Measurements from ENCODE around the gene LGALS4. TPM values are rescaled to one million over a fixed set of nuclear protein-coding genes. Genes with fewer than 3 reads are reported as not detected.

LGALS4 gene
- total and polyA plus RNA-seq, 5 donors from 2014 or later = 0.10 to 2.1 TPM; not detected in 3

DNA sequence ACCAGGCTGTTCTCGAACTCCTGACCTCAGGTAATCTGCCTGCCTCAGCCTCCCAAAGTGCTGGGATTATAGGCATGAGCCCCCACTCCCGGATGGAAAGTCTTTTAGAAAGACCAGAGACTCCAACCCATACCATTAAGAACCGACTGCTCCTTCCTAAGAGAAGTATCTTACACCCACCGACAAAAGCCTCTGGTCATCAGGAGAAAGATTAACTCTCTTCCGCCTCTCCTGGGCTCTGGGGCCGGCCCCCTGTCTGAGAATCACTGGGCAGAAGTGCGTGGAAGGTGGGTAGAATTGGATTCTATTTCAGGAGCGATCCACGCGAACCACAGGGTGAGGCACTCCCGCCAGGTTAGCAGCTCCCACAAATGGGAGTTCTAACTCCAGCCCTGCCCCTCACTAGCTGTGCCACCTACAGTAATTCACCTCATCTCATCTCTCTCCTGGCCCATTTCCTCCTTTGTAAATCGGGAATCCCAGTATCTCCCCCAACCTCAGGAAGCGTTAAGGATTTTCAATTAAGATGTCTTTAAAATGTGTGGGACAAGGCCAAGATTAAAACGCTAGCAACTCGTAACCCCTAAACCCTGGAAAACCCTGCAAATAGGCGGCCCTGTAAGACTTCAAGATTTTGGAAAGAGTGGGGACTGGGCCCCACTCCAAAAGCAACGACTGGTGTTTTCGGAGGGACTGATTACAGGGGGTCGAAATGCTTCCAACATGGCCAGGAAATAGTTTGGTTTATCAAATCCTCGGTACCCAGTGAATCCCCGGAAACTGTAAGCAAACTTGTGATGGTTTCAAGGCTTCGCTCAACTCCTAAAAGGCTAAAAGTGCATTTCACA, 35.8 kb upstream of the LGALS4 start:
- Histone ChIP-seq H3K36me3 (ENCODE audit: control insufficient read depth, insufficient read depth, low read length) (peaks cover 44% of the 10 kb centered on the region), H3K4me1 (ENCODE audit: control insufficient read depth, insufficient read depth, low read length, poor library complexity, severe bottlenecking) (peaks cover 79% of the 10 kb centered on the region), H3K9me3 (ENCODE audit: control insufficient read depth in 2 of 2, low read length in 2 of 2) (no peaks in the 10 kb centered on the region), H3K27me3 (ENCODE audit: control insufficient read depth, insufficient read depth, low read length) (no peaks in the 10 kb centered on the region), H3K4me3 (ENCODE audit: low read depth, low read length) (peak overlapping the region; percentile 91), H3K27ac (ENCODE audit: insufficient read depth, low read length, poor library complexity, severe bottlenecking) (peak overlapping the region; percentile 99)
- Mint-ChIP-seq H3K27ac (peak overlapping the region; percentile 89 to 99 (median 99)), H3K36me3 (peaks cover 41% of the 10 kb centered on the region), H3K27me3 (peaks cover 10% of the 10 kb centered on the region), H3K9me3 (no peaks in the 10 kb centered on the region), H3K4me3 (peak overlapping the region; percentile 84 to 97 (median 96)), H3K4me1 (peaks cover 3 to 70% (median 44%) of the 10 kb centered on the region in 4 donors)
- DNase-seq (no peak), ATAC-seq (ENCODE audit: low read depth in 2 of 2) (no peak)

- Histone ChIP-seq H3K4me3 (ENCODE audit: low read depth, low read length) (peak overlapping the region; percentile 10), H3K36me3 (ENCODE audit: control insufficient read depth, insufficient read depth, low read length) (peaks cover 66% of the 10 kb centered on the region), H3K27me3 (ENCODE audit: control insufficient read depth, insufficient read depth, low read length) (no peaks in the 10 kb centered on the region), H3K27ac (ENCODE audit: insufficient read depth, low read length, poor library complexity, severe bottlenecking) (no peak overlapping the region), H3K9me3 (ENCODE audit: control insufficient read depth in 2 of 2, low read length in 2 of 2) (no peaks in the 10 kb centered on the region), H3K4me1 (ENCODE audit: control insufficient read depth, insufficient read depth, low read length, poor library complexity, severe bottlenecking) (peaks cover 87% of the 10 kb centered on the region)
- DNase-seq (no peak), ATAC-seq (ENCODE audit: low read depth in 2 of 2) (no peak)
- peaks cover 17% of the 10 kb centered on the region for H3K27me3 Mint-ChIP-seq
- peaks cover 16 to 82% (median 60%) of the 10 kb centered on the region in 4 donors for H3K4me1 Mint-ChIP-seq
- peak overlapping the region; percentile 48 to 65 (median 58) for H3K4me3 Mint-ChIP-seq
- H3K9me3 Mint-ChIP-seq = peaks cover 0 to 1% (median 0%) of the 10 kb centered on the region in 7 donors
- H3K27ac Mint-ChIP-seq = peak overlapping the region in 1 of 3 donors; percentile 48
- peaks cover 64% of the 10 kb centered on the region for H3K36me3 Mint-ChIP-seq
Measured at GRCh38 chr19:38846097-38846496, 33.4 kb upstream of the LGALS4 start.

- Histone ChIP-seq H3K27me3 (ENCODE audit: control insufficient read depth, insufficient read depth, low read length) (no peaks in the 10 kb centered on the region), H3K4me3 (ENCODE audit: low read depth, low read length) (peak overlapping the region; percentile 11), H3K9me3 (ENCODE audit: control insufficient read depth in 2 of 2, low read length in 2 of 2) (no peaks in the 10 kb centered on the region), H3K36me3 (ENCODE audit: control insufficient read depth, insufficient read depth, low read length) (peaks cover 72% of the 10 kb centered on the region), H3K4me1 (ENCODE audit: control insufficient read depth, insufficient read depth, low read length, poor library complexity, severe bottlenecking) (peaks cover 87% of the 10 kb centered on the region), H3K27ac (ENCODE audit: insufficient read depth, low read length, poor library complexity, severe bottlenecking) (peak overlapping the region; percentile 44)
- no peak for ATAC-seq (ENCODE audit: low read depth in 2 of 2)
- peak overlapping the region in 2 of 3 donors; percentile 23 to 80 for H3K27ac Mint-ChIP-seq
- DNase-seq = no peak
- H3K4me3 Mint-ChIP-seq = peak overlapping the region; percentile 14 to 61 (median 52)
- H3K4me1 Mint-ChIP-seq = peaks cover 16 to 83% (median 62%) of the 10 kb centered on the region in 4 donors
- peaks cover 0 to 1% (median 0%) of the 10 kb centered on the region in 7 donors for H3K9me3 Mint-ChIP-seq
- peaks cover 70% of the 10 kb centered on the region for H3K36me3 Mint-ChIP-seq
- peaks cover 17% of the 10 kb centered on the region for H3K27me3 Mint-ChIP-seq
Measured at GRCh38 chr19:38845374-38846024, 32.8 kb upstream of the LGALS4 start.

GRCh38 chr19:38844093-38844686, 31.4 kb upstream of the LGALS4 start:
- H3K27ac ChIP-seq (ENCODE audit: insufficient read depth, low read length, poor library complexity, severe bottlenecking) = peak overlapping the region; percentile 77
- Mint-ChIP-seq H3K9me3 (peaks cover 0 to 1% (median 0%) of the 10 kb centered on the region in 7 donors), H3K27ac (peak overlapping the region; percentile 49 to 97 (median 91)), H3K27me3 (peaks cover 13% of the 10 kb centered on the region), H3K4me1 (peaks cover 16 to 87% (median 64%) of the 10 kb centered on the region in 4 donors), H3K36me3 (peaks cover 74% of the 10 kb centered on the region), H3K4me3 (peak overlapping the region; percentile 15 to 92 (median 82))
- no peak overlapping the region for H3K4me3 ChIP-seq (ENCODE audit: low read depth, low read length)
- H3K36me3 ChIP-seq (ENCODE audit: control insufficient read depth, insufficient read depth, low read length) = peaks cover 83% of the 10 kb centered on the region
- ATAC-seq (ENCODE audit: low read depth in 2 of 2) (no peak), DNase-seq (no peak)
- H3K4me1 ChIP-seq (ENCODE audit: control insufficient read depth, insufficient read depth, low read length, poor library complexity, severe bottlenecking) = peaks cover 91% of the 10 kb centered on the region
- H3K9me3 ChIP-seq (ENCODE audit: control insufficient read depth in 2 of 2, low read length in 2 of 2) = no peaks in the 10 kb centered on the region
- no peaks in the 10 kb centered on the region for H3K27me3 ChIP-seq (ENCODE audit: control insufficient read depth, insufficient read depth, low read length)

DNA sequence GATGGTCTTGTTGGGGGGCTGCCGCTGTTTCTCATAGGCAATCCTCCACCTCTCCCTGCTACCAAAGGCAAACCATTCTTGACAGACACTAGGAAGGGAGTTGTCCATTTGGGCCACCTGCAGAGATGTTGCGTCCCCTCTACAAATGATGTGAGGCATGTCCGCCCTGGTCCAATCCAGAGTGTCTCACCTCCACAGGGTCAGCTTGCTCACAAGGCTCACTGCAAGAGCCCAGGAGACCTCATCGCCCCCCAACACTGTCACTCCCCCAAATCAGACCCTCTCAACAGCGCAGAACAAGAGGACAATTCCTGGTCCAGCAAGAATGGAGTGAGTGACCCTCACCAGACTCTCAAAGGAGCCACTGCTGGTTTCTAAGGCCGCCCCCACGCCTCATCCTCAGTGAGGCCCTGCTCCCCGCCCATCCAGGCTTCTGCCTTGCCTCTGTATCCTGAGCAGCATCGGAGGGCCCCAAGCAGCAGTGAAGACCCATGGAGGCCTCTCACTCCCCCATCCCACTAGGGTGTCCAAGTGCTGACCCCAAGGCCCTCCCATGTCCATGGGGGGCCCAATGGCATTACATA, 30.5 kb upstream of the LGALS4 start:
- H3K4me3 ChIP-seq (ENCODE audit: low read depth, low read length) = no peak overlapping the region
- peak overlapping the region; percentile 77 for H3K27ac ChIP-seq (ENCODE audit: insufficient read depth, low read length, poor library complexity, severe bottlenecking)
- H3K9me3 ChIP-seq (ENCODE audit: control insufficient read depth in 2 of 2, low read length in 2 of 2) = no peaks in the 10 kb centered on the region
- Mint-ChIP-seq H3K36me3 (peaks cover 73% of the 10 kb centered on the region), H3K27ac (peak overlapping the region; percentile 51 to 97 (median 91)), H3K9me3 (peaks cover 0 to 4% (median 0%) of the 10 kb centered on the region in 7 donors), H3K4me1 (peaks cover 16 to 85% (median 56%) of the 10 kb centered on the region in 4 donors), H3K4me3 (peak overlapping the region in 3 of 4 donors; percentile 84 to 92 (median 87)), H3K27me3 (peaks cover 11% of the 10 kb centered on the region)
- DNase-seq (no peak), ATAC-seq (ENCODE audit: low read depth in 2 of 2) (no peak)
- H3K36me3 ChIP-seq (ENCODE audit: control insufficient read depth, insufficient read depth, low read length) = peaks cover 92% of the 10 kb centered on the region
- peaks cover 82% of the 10 kb centered on the region for H3K4me1 ChIP-seq (ENCODE audit: control insufficient read depth, insufficient read depth, low read length, poor library complexity, severe bottlenecking)
- no peaks in the 10 kb centered on the region for H3K27me3 ChIP-seq (ENCODE audit: control insufficient read depth, insufficient read depth, low read length)

GRCh38 chr19:38842439-38843174, 29.9 kb upstream of the LGALS4 start:
- Mint-ChIP-seq H3K27me3 (peaks cover 11% of the 10 kb centered on the region), H3K9me3 (peaks cover 0 to 4% (median 0%) of the 10 kb centered on the region in 7 donors), H3K27ac (peak overlapping the region; percentile 86 to 94 (median 91)), H3K36me3 (peaks cover 66% of the 10 kb centered on the region), H3K4me3 (peak overlapping the region; percentile 84 to 93 (median 90)), H3K4me1 (peaks cover 16 to 78% (median 51%) of the 10 kb centered on the region in 4 donors)
- DNase-seq (peak; percentile 40 to 84 (median 68)), ATAC-seq (ENCODE audit: low read depth in 2 of 2) (peak; percentile 78 to 80)
- peak overlapping the region; percentile 60 for H3K4me3 ChIP-seq (ENCODE audit: low read depth, low read length)
- peaks cover 96% of the 10 kb centered on the region for H3K36me3 ChIP-seq (ENCODE audit: control insufficient read depth, insufficient read depth, low read length)
- H3K27ac ChIP-seq (ENCODE audit: insufficient read depth, low read length, poor library complexity, severe bottlenecking) = peak overlapping the region; percentile 77
- no peaks in the 10 kb centered on the region for H3K9me3 ChIP-seq (ENCODE audit: control insufficient read depth in 2 of 2, low read length in 2 of 2)
- H3K27me3 ChIP-seq (ENCODE audit: control insufficient read depth, insufficient read depth, low read length) = no peaks in the 10 kb centered on the region
- peaks cover 75% of the 10 kb centered on the region for H3K4me1 ChIP-seq (ENCODE audit: control insufficient read depth, insufficient read depth, low read length, poor library complexity, severe bottlenecking)
